HG02870 (cell line): ENCODE results near the gene NOD2.

Experiments
- ATAC-seq: cut with Tn5 transposase; IDR thresholded peaks from one replicate; pipeline ENCODE4 v1.9.1; 2021; ENCODE audit warnings: mild to moderate bottlenecking, moderate library complexity; ENCODE audit not compliant: unreplicated experiment

Gene NOD2

DNA sequence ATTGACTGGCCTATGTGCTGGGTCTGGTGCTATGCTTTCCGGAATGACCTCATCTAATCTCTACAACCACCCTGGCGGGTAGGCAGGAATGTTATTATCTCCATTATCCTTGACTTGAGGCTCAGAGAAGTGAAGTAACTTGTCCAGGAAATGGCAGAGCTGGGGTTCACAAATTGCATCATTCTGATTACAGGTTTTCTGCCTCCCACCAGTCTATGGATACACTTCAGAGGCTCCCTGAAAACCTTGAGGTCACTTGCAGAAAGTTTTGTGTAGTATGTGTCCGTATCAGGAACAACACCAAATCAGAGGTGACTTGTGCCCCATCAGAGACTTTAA, 19.1 kb downstream of the NOD2 start:
- ATAC-seq: no peak

DNA sequence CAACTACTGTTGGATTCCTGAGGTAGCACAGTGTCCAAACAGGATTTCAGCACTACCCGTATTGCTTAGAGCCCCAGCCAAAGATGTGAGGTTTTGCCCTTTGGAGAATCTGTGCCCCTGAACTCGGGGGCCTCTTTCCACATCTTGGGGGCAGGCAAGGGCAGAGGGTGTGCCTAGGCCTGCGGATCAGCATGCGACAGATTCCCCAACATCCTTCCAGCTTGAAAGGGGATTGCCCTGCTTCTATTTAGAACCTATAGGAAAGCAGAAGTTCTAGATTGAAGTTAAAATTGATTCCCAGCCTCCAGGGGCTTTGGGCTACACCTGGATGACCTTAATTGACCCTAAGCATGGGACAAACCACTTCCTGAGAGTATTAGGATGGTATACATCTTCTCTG, 19.6 kb downstream of the NOD2 start:
- ATAC-seq: no peak

DNA sequence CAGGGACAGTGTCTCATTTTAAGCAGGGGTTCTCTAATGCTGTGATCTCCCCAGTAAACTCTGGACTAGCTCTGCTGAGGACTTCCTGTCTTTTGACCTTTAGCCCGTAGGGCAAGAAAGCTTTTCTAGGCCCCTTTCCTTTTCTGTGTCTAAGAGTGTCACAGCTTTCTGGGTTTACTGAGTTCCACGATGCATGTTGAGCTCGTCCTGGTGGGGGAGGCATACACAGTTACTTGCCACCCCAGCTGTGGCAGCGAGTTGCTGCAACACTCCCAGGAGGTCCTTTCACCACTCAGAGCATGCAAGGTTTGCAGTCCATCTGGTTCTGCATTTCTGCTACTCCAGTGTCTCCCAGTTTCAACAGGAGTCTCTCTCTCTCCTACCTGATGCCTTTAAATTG, 23.7 kb downstream of the NOD2 start:
- no peak for ATAC-seq

DNA sequence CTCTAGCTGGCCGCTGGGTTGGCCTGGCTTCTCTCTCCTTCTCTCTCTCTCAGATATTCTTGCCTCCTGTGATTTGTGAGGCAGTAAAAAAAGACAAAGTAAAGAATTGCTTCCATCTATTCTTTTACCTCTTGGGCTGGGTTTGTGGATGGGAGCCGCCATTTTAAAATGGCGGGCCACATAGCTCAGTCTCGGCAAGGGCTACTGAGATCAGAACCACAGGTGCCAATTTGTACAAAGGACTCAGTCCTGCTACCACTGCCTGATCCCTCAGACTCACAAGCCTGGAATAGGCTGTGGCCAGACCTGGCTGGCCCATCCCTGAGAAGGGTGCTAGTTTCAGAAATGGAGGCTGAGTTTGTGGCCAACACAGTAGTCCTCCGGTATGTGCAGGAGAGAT, 24.1 kb downstream of the NOD2 start:
- no peak for ATAC-seq

DNA sequence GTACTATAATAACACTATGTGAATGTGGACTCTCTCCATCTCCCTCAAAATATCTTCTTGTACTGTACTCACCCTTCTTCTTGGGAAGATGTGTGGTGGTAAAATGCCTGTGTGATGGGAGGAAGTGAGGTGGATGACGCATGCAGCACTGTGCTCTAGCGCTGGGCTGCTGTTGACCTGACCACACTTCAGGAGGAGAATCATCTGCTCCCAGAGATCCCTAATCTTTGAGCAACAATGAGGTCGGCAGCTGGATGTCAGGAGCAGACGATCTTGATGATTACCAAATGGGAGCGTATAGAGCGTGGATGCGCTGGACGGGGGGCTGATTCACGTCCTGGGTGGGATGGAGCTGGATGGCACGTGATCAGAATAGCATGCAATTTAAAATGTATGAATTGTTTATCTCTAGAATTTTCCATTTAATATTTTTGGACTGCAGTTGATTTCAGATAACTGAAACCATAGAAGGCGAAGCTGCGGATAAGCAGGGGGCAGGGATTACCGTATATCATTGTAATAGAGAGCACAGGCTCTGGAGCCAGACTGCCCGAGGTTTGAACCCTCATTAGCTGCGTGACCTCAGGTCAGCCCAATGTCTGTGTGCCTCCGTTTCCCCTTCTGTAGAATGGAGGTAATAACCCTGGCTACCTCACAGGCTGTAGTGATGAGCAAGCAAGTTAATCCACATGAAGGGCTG, 24.8 kb downstream of the NOD2 start:
- ATAC-seq: no peak

DNA sequence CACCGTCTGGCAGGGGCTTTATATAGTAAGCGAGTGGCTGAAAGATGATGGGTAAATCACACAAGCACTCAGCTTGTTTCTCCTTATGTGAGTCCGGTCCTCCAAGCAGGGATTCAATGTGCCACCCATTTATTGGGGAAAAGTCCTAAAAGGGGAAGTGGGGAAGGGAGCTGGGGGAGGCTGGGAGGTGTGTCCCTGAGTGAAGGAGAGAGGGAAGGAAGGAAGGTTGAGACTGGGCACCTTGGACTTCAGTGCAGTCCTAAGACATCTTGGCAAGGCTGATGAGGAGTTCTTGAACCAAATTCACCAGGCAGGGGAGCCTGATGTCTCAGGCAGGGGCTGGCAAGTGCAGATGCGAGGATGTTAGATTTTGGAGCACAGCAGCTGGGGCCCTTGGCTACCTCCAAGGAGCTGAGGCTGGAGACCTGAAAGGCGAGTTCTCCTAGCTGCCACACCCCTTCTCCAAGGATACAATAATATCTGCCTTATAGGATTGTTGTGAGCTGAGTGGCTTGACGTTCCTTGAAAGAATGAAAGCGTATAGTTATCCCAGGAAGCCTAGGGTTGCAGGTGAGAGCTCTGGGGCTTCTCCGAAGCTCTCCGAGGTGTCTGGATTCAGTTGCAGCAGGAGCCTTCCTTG, 25.5 kb downstream of the NOD2 start:
- ATAC-seq: no peak

DNA sequence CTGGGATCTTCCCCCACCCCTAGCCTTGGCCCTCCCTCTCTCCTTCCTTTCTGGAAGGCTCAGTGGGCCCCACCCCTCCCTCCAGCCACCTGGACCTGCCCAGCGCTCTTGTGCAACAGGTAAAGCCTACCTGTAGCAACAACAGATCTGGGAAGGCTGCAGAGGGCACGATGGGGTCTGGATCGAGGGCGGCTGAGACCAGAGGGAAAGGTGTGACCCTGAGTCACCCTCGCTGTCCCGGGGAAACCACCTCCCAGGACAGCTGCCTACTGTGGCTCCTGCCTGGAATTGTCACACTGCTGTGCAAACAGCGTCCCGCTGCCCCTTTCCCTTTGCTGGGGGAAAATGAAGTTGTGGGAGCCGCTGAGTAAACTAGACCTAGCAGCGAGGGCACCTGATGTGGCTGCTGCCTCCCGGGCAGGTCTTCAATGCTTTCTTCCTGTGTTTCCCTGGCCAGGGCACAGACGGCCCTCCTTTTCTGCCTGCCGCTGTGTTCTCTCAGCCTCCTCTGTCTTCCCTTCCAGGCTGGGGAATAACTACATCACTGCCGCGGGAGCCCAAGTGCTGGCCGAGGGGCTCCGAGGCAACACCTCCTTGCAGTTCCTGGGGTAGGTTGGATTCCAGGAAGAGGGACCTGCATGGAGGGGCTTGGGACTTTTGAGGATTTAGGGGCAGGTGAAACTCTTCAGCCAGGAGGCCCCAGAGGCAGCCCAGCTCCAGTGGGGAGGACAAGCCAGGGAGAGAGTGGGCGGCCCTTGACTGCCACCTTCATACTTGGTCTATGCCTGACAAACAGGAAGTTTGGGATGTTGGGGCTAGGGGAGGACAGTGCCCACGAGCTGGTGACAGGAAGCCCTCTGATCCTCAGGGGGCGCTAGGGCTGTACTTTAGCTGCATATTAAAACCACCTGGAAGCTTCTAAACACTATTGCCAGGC, 26.3 kb downstream of the NOD2 start:
- ATAC-seq: no peak

DNA sequence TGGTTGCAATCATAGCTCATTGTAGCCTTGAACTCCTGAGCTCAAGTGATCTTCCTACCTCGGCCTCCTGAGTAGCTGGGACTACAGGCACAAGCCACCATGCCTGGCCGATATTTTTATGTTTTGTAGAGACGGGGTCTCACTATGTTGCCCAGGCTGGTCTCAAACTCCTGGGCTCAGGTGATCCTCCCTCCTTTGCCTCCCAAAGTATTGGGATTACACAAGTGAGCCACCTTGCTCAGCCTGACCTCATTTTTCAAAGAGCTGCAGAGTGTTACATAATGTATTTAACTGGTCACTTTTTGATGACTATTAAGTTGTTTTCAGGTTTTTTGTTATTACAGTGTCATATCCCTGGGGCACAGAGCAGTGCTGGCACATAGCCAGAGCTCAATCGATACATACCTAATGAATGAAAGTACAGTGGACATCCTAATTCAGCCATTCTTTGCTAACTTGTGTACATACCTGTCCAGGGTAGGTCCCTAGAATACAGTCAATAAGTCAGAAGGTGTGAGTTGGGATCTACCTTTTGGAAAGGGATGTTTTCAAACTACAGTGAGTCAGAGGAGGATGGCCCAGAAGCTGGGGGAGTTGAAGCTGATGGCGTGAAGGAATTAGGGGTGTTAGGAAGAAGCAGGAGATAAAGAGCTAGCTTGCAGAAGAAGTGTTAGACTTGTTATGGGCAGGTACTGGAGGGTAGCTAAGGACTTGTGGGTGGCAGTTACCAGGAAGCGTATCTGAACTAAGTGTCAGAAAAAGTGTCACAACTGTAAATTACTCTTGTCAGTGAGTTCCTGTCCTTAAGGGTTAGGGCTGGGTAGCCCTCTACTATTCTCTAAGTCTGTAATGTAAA, 28.4 kb downstream of the NOD2 start:
- no peak for ATAC-seq

DNA sequence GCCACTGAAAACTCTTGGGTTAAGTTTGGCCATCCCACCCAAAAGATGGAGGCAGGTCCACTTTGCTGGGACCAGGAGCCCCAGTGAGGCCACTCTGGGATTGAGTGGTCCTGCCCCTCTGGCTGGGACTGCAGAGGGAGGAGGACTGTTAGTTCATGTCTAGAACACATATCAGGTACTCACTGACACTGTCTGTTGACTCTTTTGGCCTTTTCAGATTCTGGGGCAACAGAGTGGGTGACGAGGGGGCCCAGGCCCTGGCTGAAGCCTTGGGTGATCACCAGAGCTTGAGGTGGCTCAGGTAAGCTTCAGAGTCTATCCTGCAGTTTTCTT, 29.0 kb downstream of the NOD2 start:
- ATAC-seq: no peak

DNA sequence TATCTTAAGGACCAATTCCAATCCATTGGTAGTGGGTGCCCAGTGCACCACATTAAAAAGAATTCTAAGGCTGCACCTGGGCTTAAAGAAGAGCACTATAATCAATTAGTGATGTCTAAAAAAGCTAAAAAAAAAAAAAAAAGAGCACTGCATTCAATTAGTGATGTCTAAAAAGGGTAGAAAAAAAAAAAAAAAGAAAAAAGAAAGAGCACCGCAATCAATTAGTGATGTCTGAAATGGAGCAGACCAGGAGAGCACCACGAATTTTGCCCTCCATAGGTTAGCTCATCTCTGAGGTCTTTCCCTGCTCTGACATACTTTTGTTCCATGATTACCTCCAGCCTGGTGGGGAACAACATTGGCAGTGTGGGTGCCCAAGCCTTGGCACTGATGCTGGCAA, 29.6 kb downstream of the NOD2 start:
- no peak for ATAC-seq

DNA sequence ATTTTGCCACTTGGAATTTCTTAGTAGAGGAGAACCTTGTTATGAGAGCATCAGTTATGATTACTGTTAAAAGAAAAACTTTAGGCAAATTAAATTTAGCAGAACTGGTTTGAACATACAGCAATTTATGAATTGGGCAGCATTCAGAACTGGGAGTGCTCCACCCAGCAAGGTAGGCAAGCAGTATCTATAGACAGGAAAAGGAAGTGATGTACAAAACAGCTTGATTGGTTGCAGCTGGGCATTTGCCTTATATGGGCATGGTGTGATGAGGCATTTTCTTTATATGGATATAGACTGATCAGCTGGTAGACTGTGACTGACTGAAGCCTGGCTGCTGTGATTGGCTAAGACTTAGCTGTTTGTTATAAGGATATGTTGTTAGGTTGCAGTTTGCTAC, 30.9 kb downstream of the NOD2 start:
- no peak for ATAC-seq

DNA sequence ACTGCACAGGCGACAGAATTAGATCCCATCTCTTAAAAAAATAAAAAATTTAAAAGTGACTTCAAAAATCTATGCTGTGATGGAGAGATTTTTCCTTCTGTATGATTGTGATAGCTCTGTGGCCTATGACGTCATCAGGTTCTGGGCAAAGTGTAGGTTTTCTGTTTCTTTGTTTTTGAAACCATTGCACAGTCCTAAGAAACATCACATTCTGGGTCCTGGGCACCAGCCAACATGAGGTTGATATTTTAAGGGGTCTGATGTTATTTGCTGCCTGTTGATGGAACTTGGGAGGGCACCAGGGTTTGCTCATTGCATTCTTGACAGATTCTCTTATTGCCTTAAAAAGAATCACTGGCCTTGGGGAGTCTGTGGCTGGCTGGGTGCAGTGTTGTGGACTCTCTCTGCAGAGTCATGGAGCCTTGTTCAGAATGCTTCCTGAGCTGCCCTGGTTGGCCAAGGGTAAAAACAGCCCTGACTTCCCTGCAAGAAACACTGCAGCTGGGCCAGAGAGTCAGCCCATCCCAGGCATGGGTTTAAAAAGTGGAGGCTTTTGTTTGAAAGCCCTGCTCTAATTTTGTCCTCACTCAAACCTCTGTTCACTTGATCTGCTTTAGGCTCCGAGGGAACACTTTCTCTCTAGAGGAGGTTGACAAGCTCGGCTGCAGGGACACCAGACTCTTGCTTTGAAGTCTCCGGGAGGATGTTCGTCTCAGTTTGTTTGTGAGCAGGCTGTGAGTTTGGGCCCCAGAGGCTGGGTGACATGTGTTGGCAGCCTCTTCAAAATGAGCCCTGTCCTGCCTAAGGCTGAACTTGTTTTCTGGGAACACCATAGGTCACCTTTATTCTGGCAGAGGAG, 38.0 kb downstream of the NOD2 start:
- no peak for ATAC-seq

DNA sequence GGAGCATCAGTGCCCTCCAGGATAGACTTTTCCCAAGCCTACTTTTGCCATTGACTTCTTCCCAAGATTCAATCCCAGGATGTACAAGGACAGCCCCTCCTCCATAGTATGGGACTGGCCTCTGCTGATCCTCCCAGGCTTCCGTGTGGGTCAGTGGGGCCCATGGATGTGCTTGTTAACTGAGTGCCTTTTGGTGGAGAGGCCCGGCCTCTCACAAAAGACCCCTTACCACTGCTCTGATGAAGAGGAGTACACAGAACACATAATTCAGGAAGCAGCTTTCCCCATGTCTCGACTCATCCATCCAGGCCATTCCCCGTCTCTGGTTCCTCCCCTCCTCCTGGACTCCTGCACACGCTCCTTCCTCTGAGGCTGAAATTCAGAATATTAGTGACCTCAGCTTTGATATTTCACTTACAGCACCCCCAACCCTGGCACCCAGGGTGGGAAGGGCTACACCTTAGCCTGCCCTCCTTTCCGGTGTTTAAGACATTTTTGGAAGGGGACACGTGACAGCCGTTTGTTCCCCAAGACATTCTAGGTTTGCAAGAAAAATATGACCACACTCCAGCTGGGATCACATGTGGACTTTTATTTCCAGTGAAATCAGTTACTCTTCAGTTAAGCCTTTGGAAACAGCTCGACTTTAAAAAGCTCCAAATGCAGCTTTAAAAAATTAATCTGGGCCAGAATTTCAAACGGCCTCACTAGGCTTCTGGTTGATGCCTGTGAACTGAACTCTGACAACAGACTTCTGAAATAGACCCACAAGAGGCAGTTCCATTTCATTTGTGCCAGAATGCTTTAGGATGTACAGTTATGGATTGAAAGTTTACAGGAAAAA, 38.8 kb downstream of the NOD2 start:
- no peak for ATAC-seq

DNA sequence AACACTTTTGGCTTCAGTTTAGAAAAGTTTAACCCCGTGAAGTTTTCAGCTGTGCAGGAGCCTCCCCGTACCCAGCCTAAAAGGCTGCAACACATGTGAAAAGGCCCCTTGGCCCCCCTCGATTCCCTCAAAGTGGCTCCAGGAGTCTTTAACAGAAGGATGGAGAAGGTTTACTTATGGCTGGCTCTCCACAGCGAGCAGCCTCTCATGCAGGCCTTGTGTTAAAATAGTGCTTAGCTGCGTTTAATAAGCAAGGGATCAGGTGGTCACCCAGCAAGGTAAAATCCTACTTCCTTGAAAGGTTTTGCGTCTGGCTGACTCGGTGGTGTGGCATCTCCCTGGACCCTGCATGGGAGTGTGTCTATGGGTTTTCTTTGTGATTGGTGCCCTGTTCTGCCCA, 40.1 kb downstream of the NOD2 start:
- ATAC-seq: no peak

DNA sequence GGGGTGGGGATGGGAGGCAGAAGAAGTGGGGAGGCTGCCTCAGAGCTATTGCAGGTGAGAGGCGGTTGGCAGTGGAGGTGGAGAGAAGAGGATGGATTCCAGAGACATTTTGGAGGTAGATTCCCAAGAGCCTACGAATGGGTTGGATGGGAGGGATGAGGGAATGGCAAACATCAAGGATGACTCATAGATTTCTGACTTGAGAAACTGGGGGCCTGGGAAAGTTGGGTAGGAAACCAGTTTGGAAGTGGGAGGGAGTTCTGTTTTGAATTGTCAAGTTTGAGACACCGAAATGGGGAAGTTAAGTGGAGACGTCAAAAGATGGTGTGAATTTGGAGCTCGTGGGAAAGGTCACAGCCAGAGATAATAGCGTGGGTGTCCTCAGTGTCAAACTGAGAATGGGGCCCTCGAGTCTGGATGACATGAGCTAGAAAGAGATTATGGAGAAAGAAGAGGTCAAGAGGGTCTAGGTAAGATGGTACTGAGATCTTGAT, 42.3 kb downstream of the NOD2 start:
- ATAC-seq: peak; percentile 65

DNA sequence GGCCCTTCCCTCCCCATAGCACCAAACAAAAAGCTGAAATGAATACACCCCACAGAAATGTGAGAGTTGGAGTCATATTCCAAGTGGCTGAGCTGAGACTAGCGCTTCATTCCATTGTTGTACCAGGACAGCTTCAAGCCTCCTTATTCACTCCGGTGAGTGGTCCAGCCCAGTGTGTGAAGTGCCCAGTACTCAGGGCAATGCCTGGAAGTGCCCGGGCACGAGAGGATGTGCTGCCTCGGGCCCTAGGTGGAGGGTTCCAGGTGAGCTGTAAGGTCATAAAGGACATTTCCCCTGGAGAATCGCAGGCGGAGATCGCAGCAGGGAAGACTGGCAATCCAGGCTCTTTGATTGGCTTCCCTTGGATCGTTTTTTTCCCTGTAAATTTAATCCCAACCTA, 43.0 kb downstream of the NOD2 start:
- ATAC-seq: no peak

DNA sequence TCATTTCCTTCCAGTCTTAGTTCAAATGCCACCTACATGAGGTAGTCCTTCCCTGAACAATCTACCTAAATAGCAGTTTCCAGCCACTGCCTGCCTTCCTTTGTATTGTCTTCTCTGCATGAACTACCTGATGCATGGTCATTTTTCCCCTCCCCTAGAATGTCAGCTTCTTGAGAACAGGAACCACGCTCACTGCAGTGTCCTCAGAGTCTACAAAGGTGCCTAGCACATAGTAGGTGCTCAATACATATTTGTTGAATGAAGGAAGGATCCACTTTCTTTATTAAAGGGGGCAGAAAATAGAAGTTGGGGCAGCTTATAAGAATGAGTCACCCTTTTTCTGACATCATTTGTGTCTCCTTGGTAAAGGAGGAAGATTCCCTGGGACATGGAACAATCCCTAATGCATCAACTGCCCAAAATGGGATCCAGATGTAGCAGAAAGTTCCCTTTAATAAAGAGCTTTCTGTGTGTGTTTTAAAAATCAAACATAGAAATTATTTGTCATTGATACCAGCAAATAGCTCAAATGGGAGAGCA, 44.1 kb downstream of the NOD2 start:
- no peak for ATAC-seq

DNA sequence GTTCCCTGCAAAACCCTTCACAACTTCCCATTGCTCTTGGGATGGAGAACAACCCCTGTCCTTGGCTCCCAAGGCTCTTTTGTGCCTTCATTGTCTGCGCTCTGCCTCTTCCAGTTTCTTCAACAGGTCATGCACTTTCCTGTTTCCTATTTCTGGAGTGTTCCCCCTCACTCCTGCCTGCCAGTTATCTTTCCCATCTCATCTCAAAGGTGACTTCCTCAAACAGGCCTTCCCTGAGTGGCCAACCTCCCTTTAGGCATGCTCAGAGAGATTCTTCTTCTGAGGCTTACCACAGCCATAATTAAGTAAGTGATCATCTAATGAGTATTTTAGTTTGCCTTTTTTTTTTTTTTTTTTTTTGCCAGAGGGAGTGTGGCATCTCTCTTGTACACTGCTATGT, 45.6 kb downstream of the NOD2 start:
- no peak for ATAC-seq

DNA sequence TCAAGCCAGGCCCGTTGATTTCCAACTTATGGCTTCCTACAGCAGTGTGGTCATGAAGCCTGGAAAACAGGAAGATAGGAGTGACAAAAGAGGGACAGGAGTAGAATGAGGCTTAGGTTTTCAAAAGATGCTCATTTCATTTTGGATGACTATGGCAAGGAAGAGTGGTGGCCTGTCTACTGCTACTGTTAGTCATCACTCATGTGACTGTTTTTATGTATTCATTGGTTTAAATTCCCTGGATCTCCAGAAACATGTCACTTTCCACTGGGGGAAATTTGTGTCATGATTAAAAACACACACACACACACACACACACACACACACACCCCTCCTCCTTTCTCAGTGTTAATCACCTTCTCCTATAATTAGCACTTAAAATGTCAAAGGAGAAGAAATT, 47.3 kb downstream of the NOD2 start:
- no peak for ATAC-seq
